A549 (cell line): ENCODE data around the gene IDS.

Experiments
- CTCF ChIP-seq: fragments of >200 bp; sonication (Bioruptor Twin); formaldehyde crosslinking; IDR thresholded peaks from 3 replicates; pipeline ENCODE4 v1.5.1; 2016
- EP300 ChIP-seq, 2 experiments: fragments of >200 bp; sonication (Bioruptor Twin); formaldehyde crosslinking; IDR thresholded peaks; 2 replicates in 1 of 2; 3 replicates in 1 of 2; pipeline ENCODE4 v1.6.1; 2016 to 2017
- GATA3 ChIP-seq: IDR thresholded peaks from 2 replicates; pipeline ENCODE4 v1.6.1; 2012; ENCODE audit warnings: borderline replicate concordance
- HMGXB4 ChIP-seq: fragments of 250-450 bp; sonication (Bioruptor Pico); IDR thresholded peaks from 2 replicates; pipeline ENCODE4 v1.5.0; 2021; ENCODE audit warnings: mild to moderate bottlenecking, moderate library complexity, borderline replicate concordance
- JUN ChIP-seq, 2 experiments: fragments of >200 bp; sonication (Bioruptor Twin); formaldehyde crosslinking; IDR thresholded peaks; 2 replicates in 1 of 2; 3 replicates in 1 of 2; pipeline ENCODE4 v1.6.1; 2016 to 2017
- MAX ChIP-seq: IDR thresholded peaks from 2 replicates; pipeline ENCODE4 v1.6.1; 2012
- MYC ChIP-seq: IDR thresholded peaks from 2 replicates; pipeline ENCODE4 v1.6.1; 2012; ENCODE audit warnings: mild to moderate bottlenecking, inconsistent platforms, low read length, improper control_type of control experiment, borderline replicate concordance
- PHF8 ChIP-seq: fragments of 200-600 bp; sonication (generic); IDR thresholded peaks from 2 replicates; pipeline ENCODE4 v1.6.1; 2016; ENCODE audit warnings: low read depth, mild to moderate bottlenecking, antibody characterized with exemption, moderate library complexity, borderline replicate concordance
- REST ChIP-seq: fragments of 200-600 bp; sonication (generic); IDR thresholded peaks from 2 replicates; pipeline ENCODE4 v1.6.1; 2016; ENCODE audit warnings: antibody characterized with exemption, mild to moderate bottlenecking, moderate library complexity
- SMC3 ChIP-seq: fragments of >200 bp; sonication (Bioruptor Twin); formaldehyde crosslinking; IDR thresholded peaks from 3 replicates; pipeline ENCODE4 v1.6.1; 2018; ENCODE audit warnings: inconsistent platforms
- USF2 ChIP-seq: fragments of 450-650 bp; IDR thresholded peaks from 2 replicates; pipeline ENCODE4 v1.6.1; 2014; ENCODE audit warnings: antibody characterized with exemption

GRCh38 chrX:149505671-149506070 lies 565 bp upstream of the IDS start:
- TF ChIP-seq USF2: no peak
- no peak for TF ChIP-seq GATA3
- no peak for TF ChIP-seq MAX
- no peak for TF ChIP-seq PHF8
- no peak for TF ChIP-seq REST
- no peak for TF ChIP-seq EP300 (IDR thresholded peaks at IDR 0.05)
- no peak for TF ChIP-seq MYC
- TF ChIP-seq HMGXB4 (CRISPR knock-in tag): no peak
- TF ChIP-seq CTCF: no peak
- no peak for TF ChIP-seq JUN (IDR thresholded peaks at IDR 0.05)
- no peak for TF ChIP-seq SMC3
